Measurements from ENCODE around the gene MB21D2.

Gene MB21D2

GRCh38 chr3:192835818-192836815 is 81.5 kb downstream of the MB21D2 start:
- no peak for DNase-seq (ENCODE audit: low spot score)
- in situ Hi-C loops (cut with MboI; ENCODE audit: low pct_unique_long_range_greater_than_20kb, low sequenced_read_pairs, unreplicated experiment): no loop called here
- no peak for TF ChIP-seq CTCF (IDR thresholded peaks at IDR 0.05; ENCODE audit: extremely low read depth, insufficient read depth, missing control alignments)

GRCh38 chr3:192834428-192834827 is 83.2 kb downstream of the MB21D2 start:
- no peak for TF ChIP-seq CTCF (IDR thresholded peaks at IDR 0.05; ENCODE audit: extremely low read depth, insufficient read depth, missing control alignments)
- in situ Hi-C loops (cut with MboI; ENCODE audit: low pct_unique_long_range_greater_than_20kb, low sequenced_read_pairs, unreplicated experiment): no loop called here
- DNase-seq (ENCODE audit: low spot score): no peak

GRCh38 chr3:192833177-192833890 is 84.3 kb downstream of the MB21D2 start:
- no peak for DNase-seq (ENCODE audit: low spot score)
- in situ Hi-C loops (cut with MboI; ENCODE audit: low pct_unique_long_range_greater_than_20kb, low sequenced_read_pairs, unreplicated experiment): no loop called here
- no peak for TF ChIP-seq CTCF (IDR thresholded peaks at IDR 0.05; ENCODE audit: extremely low read depth, insufficient read depth, missing control alignments)

GRCh38 chr3:192831801-192832347 is 85.8 kb downstream of the MB21D2 start:
- TF ChIP-seq CTCF (IDR thresholded peaks at IDR 0.05; ENCODE audit: extremely low read depth, insufficient read depth, missing control alignments): no peak

GRCh38 chr3:192831111-192831644 is 86.5 kb downstream of the MB21D2 start:
- DNase-seq (ENCODE audit: low spot score): no peak
- no peak for TF ChIP-seq CTCF (IDR thresholded peaks at IDR 0.05; ENCODE audit: extremely low read depth, insufficient read depth, missing control alignments)
- in situ Hi-C loops (cut with MboI; ENCODE audit: low pct_unique_long_range_greater_than_20kb, low sequenced_read_pairs, unreplicated experiment): no loop called here

More at GRCh38 chr3:192831801-192832347, 85.8 kb downstream of the MB21D2 start:
- no peak for DNase-seq (ENCODE audit: low spot score)
- in situ Hi-C loops (cut with MboI; ENCODE audit: low pct_unique_long_range_greater_than_20kb, low sequenced_read_pairs, unreplicated experiment): no loop called here
